Psoas muscle (tissue), 8 donors: ENCODE measurements around the gene OBSCN. TPM values are rescaled to one million over a fixed set of nuclear protein-coding genes. Genes with fewer than 3 reads are reported as not detected.

Source experiments
- ATAC-seq, 4 donors: fragments of 200-7000 bp; cut with Tn5 transposase; one replicate each; pipeline ENCODE4 v1.9.1; 2020; ENCODE audit warnings: moderate library complexity in 3 of 4, mild to moderate bottlenecking in 2 of 4
- DNase-seq, 2 donors: peaks; one replicate each; pipeline ENCODE4 v3.0.0-alpha.2; 2020
- H3K27ac ChIP-seq: fragments of 200-600 bp; one replicate; pipeline ENCODE4 v1.8.0; 2022
- H3K27me3 ChIP-seq, 3 donors: fragments of 200-600 bp in 1 of 3; one replicate each; pipeline versions ENCODE4 v1.6.1 to v1.8.0; 2013 to 2022; ENCODE audit warnings: low read length in 2 of 3, mild to moderate bottlenecking in 2 of 3, moderate library complexity in 1 of 3; ENCODE audit not compliant: insufficient read depth in 3 of 3
- H3K36me3 ChIP-seq, 2 donors: fragments of 200-600 bp in 1 of 2; one replicate each; pipeline versions ENCODE4 v1.6.1 to v1.8.0; 2013 to 2022; ENCODE audit warnings: low read depth in 1 of 2, mild to moderate bottlenecking in 1 of 2, moderate library complexity in 1 of 2; ENCODE audit not compliant: insufficient read depth in 1 of 2
- H3K4me1 ChIP-seq: fragments of 200-600 bp; one replicate; pipeline ENCODE4 v1.8.0; 2022
- H3K4me3 ChIP-seq: fragments of 200-600 bp; one replicate; pipeline ENCODE4 v1.8.0; 2022; ENCODE audit warnings: mild to moderate bottlenecking
- H3K9me3 ChIP-seq: fragments of 200-600 bp; one replicate; pipeline ENCODE4 v1.8.0; 2022
- CTCF ChIP-seq: fragments of 200-600 bp; IDR thresholded peaks from one replicate; pipeline ENCODE4 v1.8.0; 2022; ENCODE audit warnings: antibody characterized with exemption
- WGBS, 3 donors: extraction: QIAGEN DNeasy Blood & Tissue Kit; methylation state at CpG; one replicate each; pipeline versions ENCODE4 v1.1.6 to v1.1.7; 2013; 5-methylcytosine and 5-hydroxymethylcytosine counted together
- intact Hi-C, 2 donors: fragments of 100-400 bp; cut with DNase I; formaldehyde crosslinking; loops; one replicate each; pipeline versions ENCODE4 v1.11.0 to v1.14.2; 2022
- polyA plus RNA-seq, 3 donors: library from polyadenylated mRNA; stranded (reverse); fragments of 200-250 nt; gene quantifications; one replicate each; pipeline ENCODE4 v1.2.3, GENCODE V29; 2013
- total RNA-seq, 4 donors: library from RNA; stranded (reverse); fragmentation: NEBNext Ultra II Directional in 2 of 4; extraction: Animal tissue kit (Norgen Biotek cat#: 25700) in 2 of 4; gene quantifications; one replicate each; pipeline versions ENCODE4 v1.2.1 to v1.2.4, GENCODE V29; 2021 to 2023
- donor health status: healthy with polysubstance abuse.
- donor health status: DM: no; HTN: no; CAD: no; lungs with moderate emphysema.
- donor health status: Bipolar disorder and iron deficiency.
- donor health status: healthy.
- donor health status: DM: yes; HTN: yes; CAD: no.
- donor health status: DM: no; HTN: no; CAD: no.
- donor health status: DM: no; HTN: no; CAD: no.
- donor health status: DM: yes; HTN: yes; CAD: no.

Gene OBSCN
- total and polyA plus RNA-seq, 7 donors, result 397 to 1,869 (median 1,061) TPM

GRCh38 chr1:228284521-228284920, 76.7 kb downstream of the OBSCN start:
- 38 to 48% (median 38%) methylated on average over 6 of the region's 6 CpGs for WGBS, 3 donors
- H3K36me3 ChIP-seq, result peaks cover 4 to 98% of the 10 kb centered on the region in 2 donors
- DNase-seq, result peak; percentile 10 to 56
- no peak for TF ChIP-seq CTCF
- peaks cover 13% of the 10 kb centered on the region for H3K4me1 ChIP-seq
- no peaks in the 10 kb centered on the region for H3K9me3 ChIP-seq
- ATAC-seq, result peak in 2 of 4 donors; percentile 0 to 10
- H3K27me3 ChIP-seq, result no peaks in the 10 kb centered on the region
- H3K4me3 ChIP-seq, result no peak overlapping the region
- intact Hi-C loops, result no loop called here
- peak overlapping the region; percentile 78 for H3K27ac ChIP-seq

DNA sequence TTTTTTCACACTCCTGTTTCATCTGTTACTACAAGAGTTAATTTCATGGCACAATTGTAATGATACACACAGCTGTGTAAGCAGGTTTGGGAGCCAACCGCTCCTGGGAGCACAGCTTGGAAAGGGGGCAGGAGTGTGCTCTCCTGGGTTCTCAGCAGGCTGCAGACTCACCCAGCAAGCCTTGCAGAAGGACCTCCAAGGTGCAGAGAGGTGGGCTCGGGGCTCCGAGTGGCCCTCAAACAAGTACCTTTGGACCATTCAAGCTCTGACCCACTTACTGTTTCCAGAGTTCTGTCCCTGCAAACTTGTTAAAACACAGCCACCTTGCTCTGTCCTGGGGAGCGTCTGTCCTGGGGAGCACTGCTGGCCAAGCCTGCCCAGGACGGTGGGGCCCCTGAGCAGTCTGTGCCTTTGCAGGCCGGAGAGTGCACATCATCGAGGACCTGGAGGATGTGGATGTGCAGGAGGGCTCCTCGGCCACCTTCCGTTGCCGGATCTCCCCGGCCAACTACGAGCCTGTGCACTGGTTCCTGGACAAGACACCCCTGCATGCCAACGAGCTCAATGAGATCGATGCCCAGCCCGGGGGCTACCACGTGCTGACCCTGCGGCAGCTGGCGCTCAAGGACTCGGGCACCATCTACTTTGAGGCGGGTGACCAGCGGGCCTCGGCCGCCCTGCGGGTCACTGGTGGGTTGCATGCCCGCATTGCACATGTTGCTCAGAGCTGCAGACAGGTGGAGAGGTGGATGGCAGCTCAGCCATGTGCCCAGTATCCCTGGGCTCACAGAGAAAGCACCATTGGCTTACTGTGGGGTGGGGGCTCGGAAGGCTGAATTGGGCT, 78.0 kb downstream of the OBSCN start:
- no peaks in the 10 kb centered on the region for H3K27me3 ChIP-seq
- 68 to 86% (median 78%) methylated on average over 26 of the region's 26 CpGs for WGBS, 3 donors
- peak; percentile 16 to 56 for DNase-seq
- intact Hi-C loops, result no loop called here
- H3K4me1 ChIP-seq, result peaks cover 12% of the 10 kb centered on the region
- peaks cover 4 to 98% of the 10 kb centered on the region in 2 donors for H3K36me3 ChIP-seq
- H3K27ac ChIP-seq, result no peak overlapping the region
- no peak for TF ChIP-seq CTCF
- no peak overlapping the region for H3K4me3 ChIP-seq
- no peak for ATAC-seq
- no peaks in the 10 kb centered on the region for H3K9me3 ChIP-seq

- Histone ChIP-seq H3K36me3 (peaks cover 4 to 98% of the 10 kb centered on the region in 2 donors), H3K4me1 (peaks cover 4% of the 10 kb centered on the region), H3K27ac (no peak overlapping the region), H3K9me3 (no peaks in the 10 kb centered on the region), H3K4me3 (no peak overlapping the region), H3K27me3 (no peaks in the 10 kb centered on the region)
- ATAC-seq, result no peak
- DNase-seq, result peak in 1 of 2 donors; percentile 5
- intact Hi-C loops, result no loop called here
- WGBS, 3 donors, result 85 to 88% (median 86%) methylated on average over 28 of the region's 28 CpGs
- TF ChIP-seq CTCF, result no peak
These were observed 78.9 kb downstream of the OBSCN start for GRCh38 chr1:228286505-228287417.

GRCh38 chr1:228287541-228288425, 79.9 kb downstream of the OBSCN start:
- no peaks in the 10 kb centered on the region for H3K4me1 ChIP-seq
- no peaks in the 10 kb centered on the region for H3K27me3 ChIP-seq
- H3K27ac ChIP-seq, result no peak overlapping the region
- no peak overlapping the region for H3K4me3 ChIP-seq
- 89 to 95% (median 90%) methylated on average over 32 of the region's 32 CpGs for WGBS, 3 donors
- H3K36me3 ChIP-seq, result peaks cover 4 to 99% of the 10 kb centered on the region in 2 donors
- ATAC-seq (no peak), DNase-seq (peak in 1 of 2 donors; percentile 7)
- no peak for TF ChIP-seq CTCF
- no peaks in the 10 kb centered on the region for H3K9me3 ChIP-seq
- intact Hi-C loops, result no loop called here
